ENCODE data around the gene TMEM165.

TMEM165 gene

GRCh38 chr4:55409468-55410171 is 13.9 kb downstream of the TMEM165 start:
- Mint-ChIP-seq H3K36me3 (peaks cover 25% of the 10 kb centered on the region), H3K4me1 (peaks cover 30% of the 10 kb centered on the region), H3K9me3 (no peaks in the 10 kb centered on the region), H3K27me3 (no peaks in the 10 kb centered on the region), H3K27ac (peak overlapping the region; percentile 92), H3K4me3 (peak overlapping the region; percentile 54)
- peak; percentile 95 for ATAC-seq

- Mint-ChIP-seq H3K27me3 (no peaks in the 10 kb centered on the region), H3K9me3 (no peaks in the 10 kb centered on the region), H3K36me3 (peaks cover 18% of the 10 kb centered on the region), H3K4me3 (no peak overlapping the region), H3K27ac (peak overlapping the region; percentile 92), H3K4me1 (peaks cover 29% of the 10 kb centered on the region)
- ATAC-seq = no peak
These were observed 14.7 kb downstream of the TMEM165 start for GRCh38 chr4:55410431-55410830.

GRCh38 chr4:55411621-55412020 is 15.9 kb downstream of the TMEM165 start:
- no peak overlapping the region for H3K27ac Mint-ChIP-seq
- H3K27me3 Mint-ChIP-seq = no peaks in the 10 kb centered on the region
- no peak for ATAC-seq
- H3K4me1 Mint-ChIP-seq = peaks cover 20% of the 10 kb centered on the region
- peaks cover 7% of the 10 kb centered on the region for H3K36me3 Mint-ChIP-seq
- no peaks in the 10 kb centered on the region for H3K9me3 Mint-ChIP-seq
- no peak overlapping the region for H3K4me3 Mint-ChIP-seq

GRCh38 chr4:55416176-55416575 is 20.4 kb downstream of the TMEM165 start:
- no peak overlapping the region for H3K4me3 Mint-ChIP-seq
- no peaks in the 10 kb centered on the region for H3K4me1 Mint-ChIP-seq
- H3K27ac Mint-ChIP-seq = no peak overlapping the region
- peaks cover 20% of the 10 kb centered on the region for H3K36me3 Mint-ChIP-seq
- no peak for ATAC-seq
- no peaks in the 10 kb centered on the region for H3K9me3 Mint-ChIP-seq
- H3K27me3 Mint-ChIP-seq = no peaks in the 10 kb centered on the region

- no peak for ATAC-seq
- Mint-ChIP-seq H3K4me3 (no peak overlapping the region), H3K36me3 (peaks cover 52% of the 10 kb centered on the region), H3K9me3 (no peaks in the 10 kb centered on the region), H3K27ac (no peak overlapping the region), H3K4me1 (peaks cover 8% of the 10 kb centered on the region), H3K27me3 (no peaks in the 10 kb centered on the region)
These were observed 29.0 kb downstream of the TMEM165 start for GRCh38 chr4:55424791-55425190.

GRCh38 chr4:55431710-55432336 is 36.1 kb downstream of the TMEM165 start:
- H3K4me3 Mint-ChIP-seq = no peak overlapping the region
- no peaks in the 10 kb centered on the region for H3K9me3 Mint-ChIP-seq
- H3K4me1 Mint-ChIP-seq = peaks cover 12% of the 10 kb centered on the region
- no peak for ATAC-seq
- peaks cover 8% of the 10 kb centered on the region for H3K36me3 Mint-ChIP-seq
- H3K27me3 Mint-ChIP-seq = no peaks in the 10 kb centered on the region
- no peak overlapping the region for H3K27ac Mint-ChIP-seq

- peak; percentile 70 for ATAC-seq
- peak overlapping the region; percentile 5 for H3K27ac Mint-ChIP-seq
- no peaks in the 10 kb centered on the region for H3K27me3 Mint-ChIP-seq
- H3K9me3 Mint-ChIP-seq = no peaks in the 10 kb centered on the region
- peaks cover 35% of the 10 kb centered on the region for H3K36me3 Mint-ChIP-seq
- no peak overlapping the region for H3K4me3 Mint-ChIP-seq
- peaks cover 12% of the 10 kb centered on the region for H3K4me1 Mint-ChIP-seq
These were observed 39.5 kb downstream of the TMEM165 start for GRCh38 chr4:55435141-55435841.

GRCh38 chr4:55437356-55437796 is 41.6 kb downstream of the TMEM165 start:
- Mint-ChIP-seq H3K4me3 (no peak overlapping the region), H3K9me3 (no peaks in the 10 kb centered on the region), H3K36me3 (peaks cover 49% of the 10 kb centered on the region), H3K4me1 (peaks cover 20% of the 10 kb centered on the region), H3K27ac (no peak overlapping the region), H3K27me3 (no peaks in the 10 kb centered on the region)
- ATAC-seq = no peak

- peaks cover 53% of the 10 kb centered on the region for H3K36me3 Mint-ChIP-seq
- peaks cover 20% of the 10 kb centered on the region for H3K4me1 Mint-ChIP-seq
- no peak overlapping the region for H3K27ac Mint-ChIP-seq
- H3K27me3 Mint-ChIP-seq = no peaks in the 10 kb centered on the region
- ATAC-seq = no peak
- no peak overlapping the region for H3K4me3 Mint-ChIP-seq
- no peaks in the 10 kb centered on the region for H3K9me3 Mint-ChIP-seq
These were observed 42.1 kb downstream of the TMEM165 start for GRCh38 chr4:55437823-55438222.

GRCh38 chr4:55438314-55438713 is 42.6 kb downstream of the TMEM165 start:
- Mint-ChIP-seq H3K9me3 (no peaks in the 10 kb centered on the region), H3K27me3 (no peaks in the 10 kb centered on the region), H3K4me1 (peaks cover 20% of the 10 kb centered on the region), H3K36me3 (peaks cover 54% of the 10 kb centered on the region), H3K4me3 (no peak overlapping the region), H3K27ac (no peak overlapping the region)
- no peak for ATAC-seq

- no peaks in the 10 kb centered on the region for H3K9me3 Mint-ChIP-seq
- no peak overlapping the region for H3K4me3 Mint-ChIP-seq
- H3K36me3 Mint-ChIP-seq = peaks cover 54% of the 10 kb centered on the region
- H3K27me3 Mint-ChIP-seq = no peaks in the 10 kb centered on the region
- ATAC-seq = no peak
- no peak overlapping the region for H3K27ac Mint-ChIP-seq
- H3K4me1 Mint-ChIP-seq = peaks cover 20% of the 10 kb centered on the region
These were observed 43.3 kb downstream of the TMEM165 start for GRCh38 chr4:55439023-55439422.

GRCh38 chr4:55440786-55441185 is 45.0 kb downstream of the TMEM165 start:
- H3K27ac Mint-ChIP-seq = peak overlapping the region; percentile 23
- H3K36me3 Mint-ChIP-seq = peaks cover 46% of the 10 kb centered on the region
- peaks cover 8% of the 10 kb centered on the region for H3K4me1 Mint-ChIP-seq
- H3K4me3 Mint-ChIP-seq = no peak overlapping the region
- ATAC-seq = no peak
- no peaks in the 10 kb centered on the region for H3K27me3 Mint-ChIP-seq
- H3K9me3 Mint-ChIP-seq = no peaks in the 10 kb centered on the region

- peaks cover 8% of the 10 kb centered on the region for H3K4me1 Mint-ChIP-seq
- no peak overlapping the region for H3K27ac Mint-ChIP-seq
- no peak for ATAC-seq
- peaks cover 46% of the 10 kb centered on the region for H3K36me3 Mint-ChIP-seq
- H3K9me3 Mint-ChIP-seq = no peaks in the 10 kb centered on the region
- H3K27me3 Mint-ChIP-seq = no peaks in the 10 kb centered on the region
- H3K4me3 Mint-ChIP-seq = no peak overlapping the region
These were observed 46.8 kb downstream of the TMEM165 start for GRCh38 chr4:55442541-55442940.

GRCh38 chr4:55444827-55445226 is 49.1 kb downstream of the TMEM165 start:
- H3K4me1 Mint-ChIP-seq = peaks cover 8% of the 10 kb centered on the region
- H3K27ac Mint-ChIP-seq = no peak overlapping the region
- H3K27me3 Mint-ChIP-seq = no peaks in the 10 kb centered on the region
- no peaks in the 10 kb centered on the region for H3K9me3 Mint-ChIP-seq
- H3K36me3 Mint-ChIP-seq = peaks cover 23% of the 10 kb centered on the region
- no peak overlapping the region for H3K4me3 Mint-ChIP-seq
- no peak for ATAC-seq

GRCh38 chr4:55445921-55446577 is 50.3 kb downstream of the TMEM165 start:
- ATAC-seq = no peak
- Mint-ChIP-seq H3K9me3 (no peaks in the 10 kb centered on the region), H3K36me3 (peaks cover 16% of the 10 kb centered on the region), H3K4me3 (no peak overlapping the region), H3K4me1 (peaks cover 1% of the 10 kb centered on the region), H3K27ac (no peak overlapping the region), H3K27me3 (no peaks in the 10 kb centered on the region)

Data from stimulated activated memory B cell treated with anti-CD40 and anti-IgM and Interleukin-4, amounts not matched to agents 10 μg/mL and 1 μg/mL and 100 μg/mL, for 72 hours (primary cell).